Tongue (tissue), 2 donors: Measurements from ENCODE around the gene BAZ1A. TPM values are rescaled to one million over a fixed set of nuclear protein-coding genes. Genes with fewer than 3 reads are reported as not detected.
A peak's percentile ranks its signal among the peaks of the same experiment; 100 is the strongest.

Experiments used
- DNase-seq: peaks from one replicate; pipeline ENCODE4 v3.0.0-alpha.2; 2015
- total RNA-seq: library from RNA; depleted of rRNA; stranded (reverse); fragments of >200 nt; gene quantifications from one replicate; pipeline ENCODE4 v1.2.3, GENCODE V29; 2014

BAZ1A gene, protein sequence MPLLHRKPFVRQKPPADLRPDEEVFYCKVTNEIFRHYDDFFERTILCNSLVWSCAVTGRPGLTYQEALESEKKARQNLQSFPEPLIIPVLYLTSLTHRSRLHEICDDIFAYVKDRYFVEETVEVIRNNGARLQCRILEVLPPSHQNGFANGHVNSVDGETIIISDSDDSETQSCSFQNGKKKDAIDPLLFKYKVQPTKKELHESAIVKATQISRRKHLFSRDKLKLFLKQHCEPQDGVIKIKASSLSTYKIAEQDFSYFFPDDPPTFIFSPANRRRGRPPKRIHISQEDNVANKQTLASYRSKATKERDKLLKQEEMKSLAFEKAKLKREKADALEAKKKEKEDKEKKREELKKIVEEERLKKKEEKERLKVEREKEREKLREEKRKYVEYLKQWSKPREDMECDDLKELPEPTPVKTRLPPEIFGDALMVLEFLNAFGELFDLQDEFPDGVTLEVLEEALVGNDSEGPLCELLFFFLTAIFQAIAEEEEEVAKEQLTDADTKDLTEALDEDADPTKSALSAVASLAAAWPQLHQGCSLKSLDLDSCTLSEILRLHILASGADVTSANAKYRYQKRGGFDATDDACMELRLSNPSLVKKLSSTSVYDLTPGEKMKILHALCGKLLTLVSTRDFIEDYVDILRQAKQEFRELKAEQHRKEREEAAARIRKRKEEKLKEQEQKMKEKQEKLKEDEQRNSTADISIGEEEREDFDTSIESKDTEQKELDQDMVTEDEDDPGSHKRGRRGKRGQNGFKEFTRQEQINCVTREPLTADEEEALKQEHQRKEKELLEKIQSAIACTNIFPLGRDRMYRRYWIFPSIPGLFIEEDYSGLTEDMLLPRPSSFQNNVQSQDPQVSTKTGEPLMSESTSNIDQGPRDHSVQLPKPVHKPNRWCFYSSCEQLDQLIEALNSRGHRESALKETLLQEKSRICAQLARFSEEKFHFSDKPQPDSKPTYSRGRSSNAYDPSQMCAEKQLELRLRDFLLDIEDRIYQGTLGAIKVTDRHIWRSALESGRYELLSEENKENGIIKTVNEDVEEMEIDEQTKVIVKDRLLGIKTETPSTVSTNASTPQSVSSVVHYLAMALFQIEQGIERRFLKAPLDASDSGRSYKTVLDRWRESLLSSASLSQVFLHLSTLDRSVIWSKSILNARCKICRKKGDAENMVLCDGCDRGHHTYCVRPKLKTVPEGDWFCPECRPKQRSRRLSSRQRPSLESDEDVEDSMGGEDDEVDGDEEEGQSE (N-terminal part only)
- total RNA-seq, result 25.7 TPM

DNA sequence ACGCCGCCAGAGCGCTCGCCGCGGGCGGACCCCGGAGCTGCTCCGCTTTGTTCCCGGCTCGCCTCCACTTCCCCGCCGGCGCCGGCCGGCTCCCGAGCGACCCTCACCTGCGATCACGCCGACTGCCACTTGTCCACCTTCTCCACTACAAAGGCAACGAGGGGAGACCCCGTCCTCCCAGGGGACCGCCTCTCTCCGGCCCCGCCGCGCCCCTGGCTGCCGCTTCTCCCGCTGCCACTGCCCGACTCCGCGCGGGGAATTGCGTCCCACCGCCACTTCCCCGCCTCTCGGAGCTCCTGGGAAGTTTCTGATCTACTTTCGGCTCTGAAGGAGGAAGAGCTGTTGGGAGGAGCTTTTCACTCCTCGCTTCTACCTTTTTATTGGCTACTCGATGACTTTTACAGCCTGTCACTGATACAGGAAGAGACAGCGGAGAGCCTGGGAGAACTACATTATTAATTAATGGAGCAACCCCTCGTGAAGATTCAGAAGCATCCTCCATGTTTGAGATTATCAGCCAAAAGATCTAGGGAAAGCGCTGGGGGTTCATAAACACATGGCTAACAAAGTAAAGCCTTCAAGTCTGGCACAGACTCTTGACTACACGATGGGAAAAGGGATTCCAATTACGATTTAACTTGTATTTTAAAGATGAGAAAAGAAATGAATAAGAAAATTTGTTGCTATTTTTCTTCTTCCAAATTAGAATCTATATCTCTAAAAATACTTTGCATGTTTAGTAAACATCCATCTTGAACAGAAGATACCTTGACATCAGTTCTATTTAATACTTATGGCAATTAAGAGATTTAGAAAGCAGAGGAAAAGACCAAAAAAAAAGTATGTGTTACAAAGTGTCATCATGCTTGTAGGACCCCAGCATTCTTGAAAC is at the start of gene BAZ1A:
BAZ1A (minus strand) TSS at position 330 of the 892 bp plus-strand sequence. CDS start 756 bp downstream, outside the sequence.
- peak; percentile 89 for DNase-seq

DNA sequence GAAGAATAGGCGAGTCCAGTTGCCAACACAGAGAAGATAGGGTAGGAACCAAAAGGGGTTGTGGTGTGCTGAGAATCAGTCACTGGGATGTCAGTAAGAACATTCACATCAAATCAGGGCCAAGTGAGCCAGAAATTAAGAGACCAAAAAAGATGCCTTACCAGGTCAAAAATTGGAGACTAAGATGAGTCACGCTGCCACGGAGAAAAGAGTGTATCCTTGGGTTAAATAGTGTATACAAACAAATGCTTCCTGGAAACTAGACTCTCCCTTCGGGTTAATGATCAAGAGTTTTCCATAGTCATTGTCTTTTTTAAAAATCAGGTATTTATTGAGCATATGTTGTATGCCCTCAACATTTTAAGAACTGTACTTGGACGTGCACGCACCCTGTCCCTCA is 45.2 kb upstream of the BAZ1A start:
- DNase-seq, result no peak

DNA sequence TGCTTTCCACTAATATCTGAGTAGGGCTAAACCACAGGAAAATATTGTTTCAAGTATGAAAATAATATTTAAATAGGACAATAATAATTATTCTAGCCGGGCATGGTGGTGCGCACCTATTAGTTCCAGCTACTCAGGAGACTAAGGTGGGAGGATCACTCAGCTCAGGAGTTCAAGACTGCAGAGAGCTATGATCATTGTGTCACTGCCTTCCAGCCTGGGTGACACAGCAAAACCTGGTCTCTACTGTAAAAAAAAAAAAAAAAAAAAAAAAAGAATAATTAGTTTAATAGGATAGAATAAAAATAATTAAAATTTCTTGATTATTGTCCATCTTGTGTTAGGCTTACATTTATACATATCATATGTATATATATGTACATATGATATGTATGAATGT is 38.5 kb upstream of the BAZ1A start:
- no peak for DNase-seq

DNA sequence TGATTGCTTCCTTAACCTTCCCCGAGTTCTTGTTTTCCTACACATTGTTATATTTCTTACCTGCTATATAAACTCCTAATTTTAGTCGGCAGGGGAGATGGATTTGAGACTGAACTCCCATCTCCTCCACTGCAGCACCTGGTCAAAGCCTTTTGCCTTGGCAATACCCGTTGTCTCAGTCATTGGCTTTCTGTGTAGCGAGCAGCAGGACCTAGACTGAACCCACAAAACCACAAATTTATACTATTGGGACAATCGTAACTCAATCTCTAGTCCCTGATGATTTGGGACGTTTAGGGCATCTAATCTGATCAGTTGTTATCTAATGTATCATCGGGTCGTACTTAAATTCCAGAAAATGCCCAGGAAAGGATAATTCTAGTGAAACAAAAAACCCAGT is 37.8 kb upstream of the BAZ1A start:
- DNase-seq, result no peak

DNA sequence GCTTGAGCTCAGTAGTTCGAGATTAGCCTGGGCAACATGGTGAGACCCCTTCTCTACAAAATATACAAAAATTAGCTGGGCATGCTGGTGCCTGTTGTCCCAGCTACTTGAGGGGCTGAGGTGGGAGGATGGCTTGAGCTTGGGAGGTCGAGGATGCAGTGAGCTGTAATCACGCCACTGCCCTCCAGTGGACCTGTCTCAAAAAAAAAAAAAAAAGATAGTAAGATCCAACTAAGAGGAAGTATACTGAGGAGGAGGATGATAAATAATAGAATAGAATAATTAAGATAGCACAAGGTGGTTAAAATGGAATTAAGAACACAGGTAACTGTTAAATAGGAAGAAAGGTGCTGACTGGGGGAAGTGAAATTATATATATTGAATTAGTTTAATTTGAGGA is 37.0 kb upstream of the BAZ1A start:
- DNase-seq, result no peak

DNA sequence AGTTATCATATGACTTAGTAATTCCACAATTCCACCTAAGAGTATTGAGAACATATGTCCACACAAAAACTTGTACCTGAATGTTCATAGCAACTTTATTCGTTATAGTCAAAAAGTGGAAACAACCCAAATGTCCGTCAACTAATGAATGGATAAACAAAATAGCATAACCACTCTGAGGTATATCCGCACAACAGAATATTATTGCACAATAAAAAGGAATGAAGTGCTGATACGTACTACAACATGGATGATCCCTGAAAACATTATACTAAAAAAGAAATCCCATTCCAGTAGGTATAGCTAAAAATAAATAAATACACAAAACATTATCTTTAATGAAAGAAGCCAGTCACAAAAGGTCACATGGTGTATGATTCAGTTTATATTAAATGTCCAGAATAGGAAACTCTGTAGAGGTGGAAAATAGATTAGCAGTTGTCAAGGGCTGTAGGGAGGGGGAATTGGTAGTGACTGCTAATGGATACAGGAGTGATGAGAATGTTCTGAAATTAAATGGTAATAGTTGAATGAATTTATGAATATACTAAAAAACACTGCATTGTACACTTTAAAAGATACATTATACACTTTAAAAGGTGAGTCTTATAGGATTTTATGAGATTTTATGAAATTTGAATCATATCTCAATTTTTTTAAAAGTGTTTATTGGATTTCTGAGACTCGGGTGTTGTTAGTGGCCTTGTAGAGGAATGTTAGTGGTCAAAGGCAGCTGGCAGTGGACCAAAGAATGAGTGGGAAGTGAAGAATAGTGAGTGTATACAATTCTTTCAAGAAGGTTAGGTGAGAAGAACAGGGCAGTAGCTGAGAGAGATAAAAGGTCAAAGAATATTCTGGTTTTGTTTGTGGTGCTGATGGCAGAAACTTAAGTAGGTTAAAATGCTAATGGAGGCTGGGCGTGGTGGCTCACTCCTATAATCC is 36.3 kb upstream of the BAZ1A start:
- DNase-seq, result no peak

DNA sequence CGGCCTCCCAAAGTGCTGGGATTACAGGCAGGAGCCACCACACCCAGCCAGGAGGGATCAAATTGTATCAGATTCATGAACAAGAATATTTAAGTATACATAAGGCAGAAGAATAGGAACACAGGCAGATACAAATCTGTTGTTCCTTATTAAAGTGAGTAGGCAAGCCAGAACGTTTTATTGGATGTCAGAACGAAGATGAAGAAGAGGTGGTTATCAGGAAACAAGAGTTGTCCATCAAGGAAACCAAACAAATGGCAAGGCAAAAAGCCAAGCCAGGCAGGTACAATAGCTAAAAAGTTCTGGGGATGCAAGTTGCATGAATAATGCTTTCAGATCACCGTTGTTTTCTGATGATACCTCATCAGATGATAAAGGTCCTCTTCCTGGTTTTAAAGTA is 31.1 kb upstream of the BAZ1A start:
- DNase-seq, result no peak

DNA sequence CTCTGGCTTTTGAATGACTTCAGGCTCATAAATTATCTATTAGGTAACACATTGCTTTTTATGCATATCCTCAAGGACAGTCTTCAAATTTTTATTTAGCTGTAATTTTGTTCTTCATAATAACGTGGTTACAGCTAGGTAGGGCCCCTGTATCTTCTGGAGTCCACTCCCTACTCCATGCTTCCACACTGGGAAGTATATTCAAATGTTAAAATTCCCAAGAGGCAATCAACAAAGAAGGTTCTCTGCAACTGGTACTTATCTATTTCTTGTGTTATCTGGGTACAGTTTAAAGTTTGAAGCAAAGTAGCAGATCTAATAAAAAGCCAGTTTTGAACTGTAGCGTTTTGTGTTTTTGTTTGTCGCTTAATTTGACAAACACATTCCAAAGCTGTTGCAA is 20.1 kb upstream of the BAZ1A start:
- DNase-seq, result no peak

DNA sequence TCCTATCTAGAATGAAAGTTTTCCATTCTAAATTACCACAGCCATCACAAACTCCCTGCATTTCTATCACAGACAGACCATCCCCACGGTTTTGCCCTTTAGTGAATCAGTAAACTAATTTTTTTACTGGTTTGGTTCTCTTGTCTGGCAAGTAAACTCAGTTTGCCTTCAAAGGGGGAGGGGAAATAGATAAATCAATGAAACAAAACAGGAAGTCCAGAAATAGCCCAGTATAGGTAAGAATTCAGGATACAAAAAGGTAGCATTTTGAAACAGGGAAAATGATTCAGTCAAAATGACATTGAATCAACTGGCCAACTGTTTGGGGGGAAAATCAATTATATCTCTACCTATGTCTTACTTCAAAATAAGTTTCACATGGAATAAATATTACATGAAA is 15.8 kb upstream of the BAZ1A start:
- no peak for DNase-seq

DNA sequence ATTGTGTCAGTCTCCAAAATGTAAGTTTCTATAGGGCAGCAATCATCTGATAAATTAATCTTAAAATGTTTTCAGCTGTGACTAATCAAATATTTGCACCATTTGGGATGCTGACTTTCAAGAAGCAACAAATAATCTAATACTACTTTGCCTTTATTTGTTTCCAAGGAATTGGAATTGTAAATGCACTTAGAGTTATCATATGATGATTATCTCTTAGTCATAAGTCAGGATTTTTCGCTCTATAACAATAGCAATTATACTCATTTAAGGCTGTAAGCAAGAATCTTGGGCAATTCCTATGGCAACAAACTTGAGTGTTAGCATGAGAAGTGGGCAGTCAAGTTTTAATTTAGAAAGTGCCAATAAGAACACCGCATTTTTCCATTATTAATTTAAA is 13.0 kb upstream of the BAZ1A start:
- DNase-seq, result no peak

DNA sequence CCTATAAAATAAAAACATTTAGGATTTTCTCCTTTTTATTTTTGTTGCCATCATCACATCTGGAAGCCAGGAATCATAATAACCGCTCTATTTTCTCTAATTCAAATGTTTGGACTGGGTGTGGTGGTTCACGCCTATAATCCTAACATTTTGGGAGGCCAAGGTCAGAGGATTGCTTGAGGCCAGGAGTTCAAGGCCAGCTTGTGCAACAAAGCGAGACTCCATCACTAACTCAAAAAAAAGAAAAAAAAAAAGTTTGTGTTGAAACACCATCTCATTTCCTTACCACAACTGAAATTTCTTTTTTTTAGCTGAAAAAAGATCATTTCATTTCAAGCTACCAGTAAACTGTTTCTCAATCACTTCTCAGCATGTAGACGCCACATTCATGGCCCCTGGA is 8.8 kb upstream of the BAZ1A start:
- DNase-seq, result no peak

DNA sequence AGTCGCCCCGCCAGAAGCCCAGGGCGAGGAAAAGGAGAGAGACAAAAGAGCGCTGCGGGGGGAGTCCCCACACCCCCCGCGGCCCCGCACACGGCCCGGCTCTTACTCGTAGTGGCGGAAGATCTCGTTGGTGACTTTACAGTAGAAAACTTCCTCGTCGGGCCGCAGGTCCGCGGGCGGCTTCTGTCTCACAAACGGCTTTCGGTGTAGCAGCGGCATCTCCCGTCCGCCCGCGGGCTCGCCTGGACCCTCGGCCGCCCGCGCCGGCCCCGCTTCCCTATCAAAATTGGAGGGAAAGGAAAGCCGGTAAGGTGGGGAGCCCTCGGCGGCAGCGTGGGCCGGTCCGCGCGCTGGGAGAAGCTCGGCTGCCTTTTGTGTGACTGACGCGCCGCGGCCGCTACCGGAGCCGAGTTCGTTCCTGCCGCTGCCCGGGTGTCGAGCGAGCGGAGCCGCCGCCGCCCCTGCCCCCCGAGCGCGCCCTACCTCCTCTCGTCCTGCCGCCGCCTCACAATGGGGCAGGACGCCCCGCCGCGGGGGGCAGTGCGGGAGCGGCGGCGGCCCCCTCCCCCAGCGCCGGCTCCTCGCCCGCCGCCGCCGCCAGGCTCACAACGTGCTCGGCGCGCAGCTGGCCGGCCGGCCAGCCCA is 652 bp downstream of the BAZ1A start:
- peak; percentile 73 for DNase-seq

DNA sequence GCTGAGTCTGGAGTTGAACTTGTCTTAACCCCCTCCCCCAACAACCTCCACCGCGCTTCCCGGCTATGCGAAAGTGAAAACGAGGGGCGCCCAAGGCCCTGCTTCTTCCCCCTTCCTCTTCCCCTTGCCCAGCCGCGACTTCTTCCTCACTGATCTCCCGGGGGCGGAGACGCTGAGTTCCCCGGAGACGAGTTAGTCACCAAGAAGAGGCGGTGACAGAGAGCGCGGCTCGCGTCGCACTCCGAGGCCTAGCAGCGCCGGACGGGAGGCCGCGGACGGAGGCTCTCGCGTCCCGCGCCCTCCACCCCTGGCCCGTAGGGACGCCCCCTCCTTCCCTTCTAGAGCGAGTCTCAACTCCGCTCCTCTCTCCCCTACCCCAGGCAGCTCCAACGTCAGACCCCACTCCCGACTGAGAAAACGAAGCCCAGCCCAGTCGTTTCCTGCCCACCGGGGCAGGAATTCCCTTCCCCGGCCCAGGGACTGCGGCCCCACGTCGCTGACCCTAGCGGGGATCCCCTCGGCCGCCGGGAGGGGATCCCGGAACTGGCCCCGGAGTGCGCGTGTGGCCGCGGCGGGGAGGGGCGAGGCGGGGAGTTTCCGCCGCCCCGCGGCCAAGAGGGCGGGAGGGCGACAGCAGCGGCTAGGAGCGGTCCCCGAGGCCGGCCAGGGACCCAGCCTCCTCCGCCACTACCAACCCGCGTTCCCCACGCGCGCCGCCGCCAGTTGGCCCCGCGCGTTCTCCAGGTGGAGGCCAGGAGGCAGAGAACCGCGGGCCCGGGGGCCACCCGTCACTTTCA is 1.4 kb downstream of the BAZ1A start:
- peak; percentile 86 for DNase-seq

DNA sequence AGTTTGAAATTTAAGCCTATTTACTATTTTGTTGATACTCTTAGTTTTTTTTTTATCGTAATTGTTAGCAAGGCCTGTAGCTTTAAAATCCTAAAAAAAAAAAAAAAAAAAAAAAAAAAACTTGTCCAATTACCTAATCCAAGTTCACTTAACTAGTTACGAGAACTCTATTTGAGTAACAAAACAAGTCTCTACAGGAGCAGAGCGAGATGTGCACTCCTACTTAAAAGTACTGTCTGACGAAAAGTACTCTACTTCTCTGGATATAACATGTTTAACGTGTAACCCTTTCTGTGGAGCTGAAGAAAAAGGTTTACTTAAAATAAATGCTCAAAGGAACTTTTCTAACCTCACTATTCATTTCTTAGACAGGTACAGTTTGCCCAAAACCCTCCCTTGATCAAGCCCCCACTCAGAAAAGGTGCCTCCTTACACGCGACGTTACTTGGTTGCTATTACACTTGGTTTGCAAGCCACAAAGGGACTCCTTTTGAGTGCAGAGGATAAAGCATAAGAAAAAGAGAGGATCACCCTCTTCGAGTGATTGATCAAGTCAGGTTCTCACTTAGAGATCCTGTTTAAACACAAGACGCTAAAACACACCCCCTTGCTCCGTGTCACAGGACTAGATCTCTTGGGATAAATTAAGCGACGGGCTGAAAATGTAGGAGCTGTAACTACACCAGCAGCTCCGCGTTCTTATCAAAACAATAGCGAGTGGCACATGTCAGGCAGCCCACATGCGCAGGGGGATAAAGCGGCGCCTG is 2.2 kb downstream of the BAZ1A start:
- peak; percentile 80 for DNase-seq

DNA sequence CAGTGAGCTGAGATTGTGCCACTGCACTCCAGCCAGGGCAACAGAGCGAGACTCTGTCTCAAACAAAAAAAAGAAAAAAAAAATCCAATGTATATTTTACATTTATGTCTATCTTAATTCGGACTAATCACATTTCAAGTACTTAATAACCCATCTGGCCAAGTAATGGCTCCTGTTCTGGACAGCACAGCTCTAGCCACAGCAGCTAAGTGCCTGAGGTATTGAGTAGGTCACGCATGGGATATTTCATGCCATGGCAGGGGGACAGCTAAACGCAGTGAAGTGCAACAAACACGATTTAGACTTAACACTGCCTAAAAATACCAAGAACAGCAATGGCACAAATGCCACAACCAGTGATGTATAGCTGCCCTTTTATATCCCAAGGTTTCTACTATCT is 8.0 kb downstream of the BAZ1A start:
- DNase-seq, result no peak

DNA sequence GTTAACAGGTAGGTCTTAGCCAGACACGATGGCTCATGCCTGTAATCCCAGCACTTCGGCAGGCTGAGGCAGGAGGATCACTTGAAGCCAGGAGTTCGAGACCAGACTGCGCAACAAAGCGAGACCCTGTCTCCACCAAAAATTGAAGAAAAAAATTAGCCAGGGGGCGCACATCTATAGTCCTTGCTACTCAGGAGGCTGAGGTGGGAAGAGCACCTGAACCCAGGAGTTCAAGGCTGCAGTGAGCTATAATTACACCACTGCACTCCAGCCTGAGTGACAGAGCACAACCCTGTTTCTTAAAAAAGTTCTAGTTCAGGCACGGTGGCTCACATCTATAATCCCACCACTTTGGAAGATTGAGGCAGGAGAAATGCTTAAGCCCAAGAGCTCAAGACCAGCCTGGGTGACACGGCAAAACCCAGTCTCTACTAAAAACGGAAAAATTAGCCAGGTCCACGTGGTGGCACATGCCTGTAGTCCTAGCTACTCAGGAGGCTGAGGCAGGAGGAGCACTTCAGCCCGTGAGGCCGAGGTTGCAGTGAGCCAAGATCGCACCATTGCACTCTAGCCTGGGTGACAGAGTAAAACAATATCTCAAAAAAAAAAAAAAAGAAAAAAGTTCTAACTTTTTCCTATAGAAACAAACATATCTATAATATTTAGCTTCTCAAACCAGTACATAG is 9.1 kb downstream of the BAZ1A start:
- DNase-seq, result no peak

DNA sequence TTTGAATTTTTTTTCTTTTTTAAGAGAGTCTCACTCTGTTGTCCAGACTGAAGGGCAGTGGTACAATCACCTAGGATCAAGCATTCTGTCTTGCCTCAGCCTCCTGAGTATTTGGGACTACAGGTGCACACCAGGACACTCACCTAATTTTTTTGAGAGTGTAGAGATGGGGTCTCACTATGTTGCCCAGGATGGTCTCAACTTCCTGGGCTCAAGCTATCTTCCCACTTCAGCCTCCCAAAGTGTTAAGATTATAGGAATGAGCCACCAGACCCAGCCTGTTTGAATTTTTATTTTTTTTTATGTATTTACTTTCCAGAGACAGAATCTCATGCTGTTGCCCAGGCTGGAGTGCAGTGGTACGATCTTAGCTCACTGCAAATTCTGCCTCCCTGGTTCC is 11.3 kb downstream of the BAZ1A start:
- DNase-seq, result no peak

DNA sequence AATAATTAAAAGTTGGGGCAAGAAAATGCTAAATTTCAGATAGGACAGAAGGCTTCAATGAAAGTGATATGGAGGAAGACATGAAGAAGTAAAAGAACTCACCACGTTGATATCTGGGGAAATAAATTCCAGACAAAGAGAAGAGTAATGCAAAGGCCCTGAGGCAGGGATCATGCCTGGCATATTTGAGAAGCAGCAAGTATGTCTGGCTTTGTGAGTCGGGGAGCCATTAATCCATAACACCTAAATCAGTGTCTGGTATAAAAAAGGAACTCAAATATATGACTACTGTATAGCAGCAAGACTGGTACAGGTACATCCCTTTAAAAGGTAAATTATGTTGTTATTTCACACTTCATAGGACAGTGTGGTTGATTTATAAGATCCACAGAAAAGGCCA is 16.4 kb downstream of the BAZ1A start:
- DNase-seq, result no peak
